ENCODE results near the gene EPHB1. TPM values are rescaled to one million over a fixed set of nuclear protein-coding genes. Genes with fewer than 3 reads are reported as not detected.

EPHB1 gene
- total and polyA plus RNA-seq, 4 donors: 0.23 to 1.7 (median 0.52) TPM

DNA sequence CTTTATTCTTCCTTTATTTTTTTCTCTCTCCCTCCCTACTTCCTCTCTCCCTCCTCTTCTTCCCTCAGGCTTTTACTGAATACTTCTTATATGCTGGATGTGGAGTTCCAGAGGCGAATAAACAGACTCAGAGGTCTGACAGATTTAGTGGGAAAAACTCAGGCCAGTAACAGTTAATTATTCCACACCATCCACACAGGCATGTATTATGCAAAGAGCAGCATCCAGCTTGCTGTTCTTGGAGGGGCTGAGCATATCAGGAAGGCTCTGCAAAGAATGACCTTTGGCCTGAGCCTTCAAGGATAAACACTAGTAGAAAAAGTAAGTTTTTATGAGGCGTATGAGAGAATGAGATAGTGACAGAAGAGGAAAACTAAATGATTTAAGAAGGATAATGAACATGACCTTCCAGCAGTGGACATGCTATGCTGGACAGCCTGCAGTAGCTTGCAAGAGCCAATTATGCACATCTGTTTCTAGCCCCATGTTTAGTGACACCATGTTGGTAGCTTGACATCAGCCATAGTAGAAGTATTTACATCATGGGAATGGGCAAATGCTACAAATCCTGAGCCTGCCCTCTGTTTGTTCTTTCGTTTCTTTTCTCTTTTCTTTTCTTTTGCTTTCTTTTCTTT, 387.4 kb downstream of the EPHB1 start:
- Histone ChIP-seq H3K27ac (ENCODE audit: low read depth in 1 of 2, low read length in 2 of 2) (no peak overlapping the region), H3K9me3 (ENCODE audit: control insufficient read depth in 4 of 4, low read length in 3 of 4) (no peaks in the 10 kb centered on the region), H3K36me3 (ENCODE audit: control insufficient read depth in 4 of 4, insufficient read depth in 3 of 4, low read depth in 1 of 4, low read length in 3 of 4) (no peaks in the 10 kb centered on the region), H3K4me3 (ENCODE audit: low read depth in 1 of 3, low read length in 3 of 3) (no peak overlapping the region), H3K27me3 (ENCODE audit: control insufficient read depth in 4 of 4, insufficient read depth in 4 of 4, low read length in 3 of 4) (no peaks in the 10 kb centered on the region), H3K9ac (ENCODE audit: low read depth in 1 of 2, low read length in 2 of 2) (no peak overlapping the region), H3K4me1 (ENCODE audit: control insufficient read depth in 4 of 4, insufficient read depth in 4 of 4, low read length in 3 of 4) (no peaks in the 10 kb centered on the region)
- WGBS: 82% methylated on average over 3 of the region's 3 CpGs
- TF ChIP-seq GABPA (IDR thresholded peaks at IDR 0.05 in 1 of 2, conservative IDR thresholded peaks at IDR 0.05 in 1 of 2): no peak
- TF ChIP-seq JUND (IDR thresholded peaks at IDR 0.05): no peak
- TF ChIP-seq RAD21 (IDR thresholded peaks at IDR 0.05): no peak
- TF ChIP-seq, protein P1, sequence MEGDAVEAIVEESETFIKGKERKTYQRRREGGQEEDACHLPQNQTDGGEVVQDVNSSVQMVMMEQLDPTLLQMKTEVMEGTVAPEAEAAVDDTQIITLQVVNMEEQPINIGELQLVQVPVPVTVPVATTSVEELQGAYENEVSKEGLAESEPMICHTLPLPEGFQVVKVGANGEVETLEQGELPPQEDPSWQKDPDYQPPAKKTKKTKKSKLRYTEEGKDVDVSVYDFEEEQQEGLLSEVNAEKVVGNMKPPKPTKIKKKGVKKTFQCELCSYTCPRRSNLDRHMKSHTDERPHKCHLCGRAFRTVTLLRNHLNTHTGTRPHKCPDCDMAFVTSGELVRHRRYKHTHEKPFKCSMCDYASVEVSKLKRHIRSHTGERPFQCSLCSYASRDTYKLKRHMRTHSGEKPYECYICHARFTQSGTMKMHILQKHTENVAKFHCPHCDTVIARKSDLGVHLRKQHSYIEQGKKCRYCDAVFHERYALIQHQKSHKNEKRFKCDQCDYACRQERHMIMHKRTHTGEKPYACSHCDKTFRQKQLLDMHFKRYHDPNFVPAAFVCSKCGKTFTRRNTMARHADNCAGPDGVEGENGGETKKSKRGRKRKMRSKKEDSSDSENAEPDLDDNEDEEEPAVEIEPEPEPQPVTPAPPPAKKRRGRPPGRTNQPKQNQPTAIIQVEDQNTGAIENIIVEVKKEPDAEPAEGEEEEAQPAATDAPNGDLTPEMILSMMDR (IDR thresholded peaks at IDR 0.05; ENCODE audit: low read depth, low read length, missing input control): no peak
- no peak for TF ChIP-seq MAX (IDR thresholded peaks at IDR 0.05)
- TF ChIP-seq, protein P2, sequence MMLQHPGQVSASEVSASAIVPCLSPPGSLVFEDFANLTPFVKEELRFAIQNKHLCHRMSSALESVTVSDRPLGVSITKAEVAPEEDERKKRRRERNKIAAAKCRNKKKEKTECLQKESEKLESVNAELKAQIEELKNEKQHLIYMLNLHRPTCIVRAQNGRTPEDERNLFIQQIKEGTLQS (IDR thresholded peaks at IDR 0.05): no peak
- no peak for TF ChIP-seq REST (IDR thresholded peaks at IDR 0.05)
- TF ChIP-seq EGR1 (IDR thresholded peaks at IDR 0.05; ENCODE audit: low read depth in 2 of 2): no peak
- DNase-seq (ENCODE audit: low spot score): no peak

- Histone ChIP-seq H3K27ac (ENCODE audit: low read depth in 1 of 2, low read length in 2 of 2) (no peak overlapping the region), H3K27me3 (ENCODE audit: control insufficient read depth in 4 of 4, insufficient read depth in 4 of 4, low read length in 3 of 4) (no peaks in the 10 kb centered on the region), H3K4me1 (ENCODE audit: control insufficient read depth in 4 of 4, insufficient read depth in 4 of 4, low read length in 3 of 4) (no peaks in the 10 kb centered on the region), H3K9me3 (ENCODE audit: control insufficient read depth in 4 of 4, low read length in 3 of 4) (no peaks in the 10 kb centered on the region), H3K36me3 (ENCODE audit: control insufficient read depth in 4 of 4, insufficient read depth in 3 of 4, low read depth in 1 of 4, low read length in 3 of 4) (no peaks in the 10 kb centered on the region), H3K9ac (ENCODE audit: low read depth in 1 of 2, low read length in 2 of 2) (no peak overlapping the region), H3K4me3 (ENCODE audit: low read depth in 1 of 3, low read length in 3 of 3) (no peak overlapping the region)
- 65% methylated on average over 2 of the region's 2 CpGs for WGBS
- DNase-seq (ENCODE audit: low spot score): no peak
- TF ChIP-seq NR2F2 (IDR thresholded peaks at IDR 0.05) (no peak), EGR1 (IDR thresholded peaks at IDR 0.05; ENCODE audit: low read depth in 2 of 2) (no peak), JUND (IDR thresholded peaks at IDR 0.05) (no peak), MAX (IDR thresholded peaks at IDR 0.05) (no peak), YY1 (IDR thresholded peaks at IDR 0.05) (no peak), HNF4G (IDR thresholded peaks at IDR 0.05) (no peak), HNF4A (conservative IDR thresholded peaks at IDR 0.05) (no peak), TAF1 (conservative IDR thresholded peaks at IDR 0.05) (no peak), SP1 (IDR thresholded peaks at IDR 0.05) (no peak), RAD21 (IDR thresholded peaks at IDR 0.05) (no peak), REST (IDR thresholded peaks at IDR 0.05) (no peak), FOXA1 (IDR thresholded peaks at IDR 0.05) (no peak), GABPA (IDR thresholded peaks at IDR 0.05 in 1 of 2, conservative IDR thresholded peaks at IDR 0.05 in 1 of 2) (no peak), FOXA2 (IDR thresholded peaks at IDR 0.05) (no peak)
- TF ChIP-seq, protein P3, sequence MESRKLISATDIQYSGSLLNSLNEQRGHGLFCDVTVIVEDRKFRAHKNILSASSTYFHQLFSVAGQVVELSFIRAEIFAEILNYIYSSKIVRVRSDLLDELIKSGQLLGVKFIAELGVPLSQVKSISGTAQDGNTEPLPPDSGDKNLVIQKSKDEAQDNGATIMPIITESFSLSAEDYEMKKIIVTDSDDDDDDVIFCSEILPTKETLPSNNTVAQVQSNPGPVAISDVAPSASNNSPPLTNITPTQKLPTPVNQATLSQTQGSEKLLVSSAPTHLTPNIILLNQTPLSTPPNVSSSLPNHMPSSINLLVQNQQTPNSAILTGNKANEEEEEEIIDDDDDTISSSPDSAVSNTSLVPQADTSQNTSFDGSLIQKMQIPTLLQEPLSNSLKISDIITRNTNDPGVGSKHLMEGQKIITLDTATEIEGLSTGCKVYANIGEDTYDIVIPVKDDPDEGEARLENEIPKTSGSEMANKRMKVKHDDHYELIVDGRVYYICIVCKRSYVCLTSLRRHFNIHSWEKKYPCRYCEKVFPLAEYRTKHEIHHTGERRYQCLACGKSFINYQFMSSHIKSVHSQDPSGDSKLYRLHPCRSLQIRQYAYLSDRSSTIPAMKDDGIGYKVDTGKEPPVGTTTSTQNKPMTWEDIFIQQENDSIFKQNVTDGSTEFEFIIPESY (IDR thresholded peaks at IDR 0.05): no peak
- TF ChIP-seq, protein P1 (IDR thresholded peaks at IDR 0.05; ENCODE audit: low read depth, low read length, missing input control): no peak
Observed at GRCh38 chr3:135190658-135191057, 395.6 kb downstream of the EPHB1 start.
